Progenitor cell of endocrine pancreas (in vitro differentiated cells): Measurements from ENCODE around the gene TGFB1. TPM values are rescaled to one million over a fixed set of nuclear protein-coding genes. Genes with fewer than 3 reads are reported as not detected.

Experiments
- DNase-seq: peaks from one replicate; pipeline ENCODE4 v3.0.0; 2021; ENCODE audit warnings: low spot score; ENCODE audit not compliant: unreplicated experiment
- H3K27ac Mint-ChIP-seq: 2 replicates; pipeline ENCODE4 v1.8.0; 2021; ENCODE audit warnings: mild to moderate bottlenecking, moderate library complexity, mixed read lengths
- H3K27me3 Mint-ChIP-seq: 2 replicates; pipeline ENCODE4 v1.8.0; 2021; ENCODE audit warnings: mixed read lengths
- H3K36me3 Mint-ChIP-seq: 2 replicates; pipeline ENCODE4 v1.8.0; 2022; ENCODE audit warnings: mixed read lengths; ENCODE audit not compliant: insufficient read depth
- H3K4me1 Mint-ChIP-seq: 2 replicates; pipeline ENCODE4 v1.8.0; 2021; ENCODE audit warnings: low read depth, mixed read lengths
- H3K4me3 Mint-ChIP-seq: 2 replicates; pipeline ENCODE4 v1.8.0; 2021; ENCODE audit warnings: low read depth, mild to moderate bottlenecking, moderate library complexity, mixed read lengths
- H3K9me3 Mint-ChIP-seq: 2 replicates; pipeline ENCODE4 v1.8.0; 2021; ENCODE audit warnings: low read depth, mixed read lengths
- CTCF ChIP-seq: fragments of 200-600 bp; sonication (generic); IDR thresholded peaks from one replicate; pipeline ENCODE4 v1.5.0; 2021; ENCODE audit warnings: antibody characterized with exemption, mild to moderate bottlenecking; ENCODE audit not compliant: unreplicated experiment
- total RNA-seq: library from RNA; stranded (reverse); gene quantifications from 2 replicates; pipeline ENCODE4 v1.2.1, GENCODE V29; 2021

TGFB1 gene
- total RNA-seq, 1 donor from 2014 or later: 4.3 TPM

- TF ChIP-seq CTCF: no peak
- H3K4me3 Mint-ChIP-seq: peak overlapping the region; percentile 26
- H3K4me1 Mint-ChIP-seq: peaks cover 36% of the 10 kb centered on the region
- no peak for DNase-seq
- H3K36me3 Mint-ChIP-seq: peaks cover 7% of the 10 kb centered on the region
- no peaks in the 10 kb centered on the region for H3K9me3 Mint-ChIP-seq
- peaks cover 8% of the 10 kb centered on the region for H3K27me3 Mint-ChIP-seq
- H3K27ac Mint-ChIP-seq: peak overlapping the region; percentile 93
Measured at GRCh38 chr19:41323430-41324125, 30.1 kb downstream of the TGFB1 start.

DNA sequence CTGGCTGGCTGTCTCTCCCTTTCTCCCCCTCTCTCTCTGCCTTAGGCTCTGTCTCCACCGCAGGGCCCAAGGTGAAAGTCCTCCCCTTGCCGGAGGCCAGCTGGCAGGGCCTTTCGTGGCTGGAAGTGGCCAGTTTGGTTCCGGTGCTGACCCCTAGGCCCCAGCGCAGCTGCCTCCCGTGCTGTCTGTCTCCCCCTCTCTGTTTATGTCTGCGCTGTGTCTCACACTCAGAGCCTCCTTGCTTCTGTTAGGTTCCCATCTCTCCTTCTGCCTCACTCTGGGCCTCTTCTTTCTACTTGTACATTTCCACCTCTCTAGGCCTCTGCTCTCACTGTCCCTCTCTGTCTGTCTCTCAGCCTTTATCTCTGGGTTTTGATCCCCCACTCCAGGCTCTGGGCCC is 30.7 kb downstream of the TGFB1 start:
- H3K27ac Mint-ChIP-seq: peak overlapping the region; percentile 93
- H3K4me3 Mint-ChIP-seq: no peak overlapping the region
- TF ChIP-seq CTCF: no peak
- H3K36me3 Mint-ChIP-seq: peaks cover 8% of the 10 kb centered on the region
- H3K27me3 Mint-ChIP-seq: peaks cover 8% of the 10 kb centered on the region
- peaks cover 35% of the 10 kb centered on the region for H3K4me1 Mint-ChIP-seq
- no peak for DNase-seq
- no peaks in the 10 kb centered on the region for H3K9me3 Mint-ChIP-seq

- DNase-seq: no peak
- Mint-ChIP-seq H3K27me3 (peaks cover 8% of the 10 kb centered on the region), H3K4me3 (no peak overlapping the region), H3K36me3 (peaks cover 10% of the 10 kb centered on the region), H3K4me1 (peaks cover 34% of the 10 kb centered on the region), H3K9me3 (no peaks in the 10 kb centered on the region), H3K27ac (no peak overlapping the region)
- TF ChIP-seq CTCF: no peak
Measured at GRCh38 chr19:41322451-41322850, 31.3 kb downstream of the TGFB1 start.

GRCh38 chr19:41321600-41322270 is 32.0 kb downstream of the TGFB1 start:
- Mint-ChIP-seq H3K9me3 (no peaks in the 10 kb centered on the region), H3K36me3 (peaks cover 14% of the 10 kb centered on the region), H3K27me3 (peaks cover 3% of the 10 kb centered on the region), H3K4me1 (peaks cover 31% of the 10 kb centered on the region), H3K27ac (no peak overlapping the region), H3K4me3 (no peak overlapping the region)
- DNase-seq: peak; percentile 36
- peak; percentile 69 for TF ChIP-seq CTCF

DNA sequence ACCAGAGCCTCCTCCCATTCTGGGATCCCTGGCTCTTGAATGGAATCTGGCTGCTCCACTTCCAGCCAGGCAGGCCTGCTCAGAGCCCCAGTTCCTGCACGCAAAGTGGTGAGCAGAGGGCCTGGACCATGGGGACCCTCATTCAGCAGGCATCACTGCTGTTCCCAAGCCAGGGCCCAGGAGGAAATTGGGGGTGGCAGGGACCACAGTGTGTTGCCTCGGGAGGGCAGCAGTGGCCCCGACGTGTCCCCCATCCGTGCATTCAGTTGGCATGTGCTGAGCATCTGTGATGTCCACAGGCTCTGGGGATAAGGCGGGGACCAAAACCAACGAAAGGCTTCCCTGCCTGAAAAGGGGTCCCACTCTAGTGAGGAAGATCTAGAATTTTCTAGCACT is 32.5 kb downstream of the TGFB1 start:
- H3K9me3 Mint-ChIP-seq: no peaks in the 10 kb centered on the region
- H3K27ac Mint-ChIP-seq: no peak overlapping the region
- no peak overlapping the region for H3K4me3 Mint-ChIP-seq
- H3K36me3 Mint-ChIP-seq: peaks cover 20% of the 10 kb centered on the region
- TF ChIP-seq CTCF: no peak
- no peak for DNase-seq
- H3K4me1 Mint-ChIP-seq: peaks cover 28% of the 10 kb centered on the region
- peaks cover under 1% of the 10 kb centered on the region for H3K27me3 Mint-ChIP-seq
